NCI-H1417 treated with DMSO at 0.1 percent for 48 hours (cell line): ENCODE measurements around the gene ILF2.
"Not testable (repeated sequence)": the region's sequence is repeated elsewhere in the genome, so short reads cannot be mapped to it uniquely, and the experiment has no call there.

ENCODE experiments used
- DNase-seq: peaks from one replicate; lab custom pipeline; 2025; lab: John Stamatoyannopoulos, UW

Gene ILF2

GRCh38 chr1:153679337-153680119, 8.7 kb upstream of the ILF2 start:
- no peak for DNase-seq

GRCh38 chr1:153678519-153679336, 7.9 kb upstream of the ILF2 start, which contains the start of gene NPR1:
TSS of gene NPR1 (plus strand) at chr1:153678688. CDS start at chr1:153679109, 421 bp downstream.
- no peak for DNase-seq

DNA sequence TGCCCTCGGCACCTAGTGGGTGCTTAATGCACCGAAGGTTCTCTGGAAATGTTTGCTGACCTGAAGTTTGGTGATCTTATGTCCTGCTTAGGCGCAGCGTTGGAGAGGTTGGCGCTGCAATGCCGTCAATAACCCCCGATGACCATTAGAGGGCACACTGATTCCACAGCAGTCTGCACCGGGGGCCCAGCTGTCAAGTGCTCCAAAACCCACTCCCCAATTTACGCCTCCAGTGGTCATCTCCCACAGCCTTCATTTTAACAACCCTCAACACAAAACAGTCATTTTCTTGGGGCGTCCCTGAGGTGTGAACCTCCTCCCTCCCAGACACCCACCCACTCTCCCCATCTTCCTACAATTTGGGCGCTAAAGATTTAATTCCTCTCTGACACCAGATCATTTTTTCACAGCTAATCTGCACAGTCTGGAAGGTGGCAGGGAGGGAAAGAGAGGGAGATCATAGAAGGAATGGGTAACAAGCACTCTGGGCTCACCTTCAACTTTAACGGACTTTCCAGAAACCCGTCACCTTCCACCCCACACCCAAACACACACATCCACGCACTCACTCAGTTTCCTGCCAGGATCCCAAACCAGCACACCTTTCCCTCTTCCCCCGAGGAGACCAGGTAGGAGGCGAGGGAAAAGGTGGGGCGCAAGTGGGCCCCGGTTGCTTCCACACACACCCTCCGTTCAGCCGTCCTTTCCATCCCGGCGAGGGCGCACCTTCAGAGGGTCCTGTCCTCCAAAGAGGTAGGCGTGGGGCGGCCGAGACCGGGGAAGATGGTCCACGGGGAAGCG, 7.1 kb upstream of the ILF2 start:
- DNase-seq, result no peak

GRCh38 chr1:153673511-153673910, 2.7 kb upstream of the ILF2 start:
- DNase-seq, result no peak

- not testable (repeated sequence) for DNase-seq
Measured at GRCh38 chr1:153671628-153672353, 998 bp upstream of the ILF2 start.

DNA sequence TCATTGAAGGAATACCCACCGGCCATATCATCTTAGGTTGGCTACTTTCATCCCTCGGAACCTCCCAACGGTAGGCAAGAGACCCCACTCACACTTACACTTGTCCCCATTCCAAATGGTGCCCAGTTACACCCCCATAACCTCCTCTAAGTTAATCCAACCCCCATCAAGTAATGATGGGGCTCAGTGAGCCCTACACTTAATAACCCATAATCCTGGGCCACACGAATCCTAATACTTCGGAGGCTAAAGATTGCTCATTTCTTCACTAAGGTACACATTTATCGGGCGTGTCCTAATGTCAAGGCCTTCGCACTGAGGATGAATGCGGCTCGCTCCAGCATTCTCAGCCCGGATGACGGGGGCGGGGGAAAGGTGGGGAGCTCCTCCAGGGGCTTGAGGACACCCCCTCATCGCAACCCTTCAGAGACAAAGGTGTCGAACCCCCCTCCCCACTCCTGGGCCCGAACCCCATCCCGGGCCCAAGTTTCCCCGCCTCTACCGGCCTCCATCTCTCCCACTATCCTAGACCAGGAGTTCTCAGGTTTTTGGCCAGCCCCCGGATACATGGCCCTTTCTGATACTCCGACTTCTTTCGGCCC, 435 bp downstream of the ILF2 start:
- DNase-seq, result no peak

DNA sequence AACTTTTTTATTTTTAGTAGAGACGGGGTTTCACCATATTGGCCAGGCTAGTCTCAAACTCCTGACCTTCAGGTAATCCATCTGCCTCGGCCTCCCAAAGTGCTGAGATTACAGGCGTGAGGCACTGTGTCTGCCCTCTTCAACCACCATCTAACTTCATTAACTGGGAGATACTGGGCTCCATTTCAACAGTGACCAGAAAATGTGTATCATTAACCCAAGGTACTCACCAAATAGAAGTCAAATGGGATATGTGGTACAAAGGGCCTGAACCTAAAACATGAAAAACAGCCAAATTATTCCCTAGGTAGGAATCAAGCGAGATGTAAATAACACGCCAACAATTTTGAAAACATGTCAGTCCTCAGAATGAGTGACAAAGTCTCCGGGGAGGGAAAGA, 1.2 kb downstream of the ILF2 start:
- DNase-seq, result no peak

- DNase-seq, result not testable (repeated sequence)
Measured at GRCh38 chr1:153668672-153669071, 2.1 kb downstream of the ILF2 start.

- no peak for DNase-seq
Measured at GRCh38 chr1:153667439-153667838, 3.4 kb downstream of the ILF2 start.

- DNase-seq, result no peak
Measured at GRCh38 chr1:153663211-153663610, 7.6 kb downstream of the ILF2 start.

GRCh38 chr1:153662269-153662668, 8.5 kb downstream of the ILF2 start:
- no peak for DNase-seq

GRCh38 chr1:153661111-153661708, 9.6 kb downstream of the ILF2 start:
- DNase-seq, result no peak

GRCh38 chr1:153659656-153660055, 11.1 kb downstream of the ILF2 start:
- no peak for DNase-seq

DNA sequence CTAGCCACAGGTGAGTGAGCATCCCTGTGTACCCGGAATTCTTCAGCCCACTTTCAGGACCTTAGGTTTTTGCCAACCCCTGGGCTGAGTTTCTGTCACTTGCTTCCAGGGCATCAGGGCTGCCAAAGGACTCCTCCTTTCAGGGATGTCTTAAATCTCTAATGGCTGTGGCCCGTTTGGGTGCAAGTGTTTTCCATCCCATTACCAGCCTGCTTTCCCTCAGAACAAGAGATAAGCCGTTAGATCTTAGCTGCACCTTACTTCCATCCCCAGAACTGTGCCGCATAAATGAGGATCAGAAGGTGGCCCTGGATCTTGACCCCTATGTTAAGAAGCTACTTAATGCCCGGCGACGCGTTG, 11.6 kb downstream of the ILF2 start:
- no peak for DNase-seq

DNA sequence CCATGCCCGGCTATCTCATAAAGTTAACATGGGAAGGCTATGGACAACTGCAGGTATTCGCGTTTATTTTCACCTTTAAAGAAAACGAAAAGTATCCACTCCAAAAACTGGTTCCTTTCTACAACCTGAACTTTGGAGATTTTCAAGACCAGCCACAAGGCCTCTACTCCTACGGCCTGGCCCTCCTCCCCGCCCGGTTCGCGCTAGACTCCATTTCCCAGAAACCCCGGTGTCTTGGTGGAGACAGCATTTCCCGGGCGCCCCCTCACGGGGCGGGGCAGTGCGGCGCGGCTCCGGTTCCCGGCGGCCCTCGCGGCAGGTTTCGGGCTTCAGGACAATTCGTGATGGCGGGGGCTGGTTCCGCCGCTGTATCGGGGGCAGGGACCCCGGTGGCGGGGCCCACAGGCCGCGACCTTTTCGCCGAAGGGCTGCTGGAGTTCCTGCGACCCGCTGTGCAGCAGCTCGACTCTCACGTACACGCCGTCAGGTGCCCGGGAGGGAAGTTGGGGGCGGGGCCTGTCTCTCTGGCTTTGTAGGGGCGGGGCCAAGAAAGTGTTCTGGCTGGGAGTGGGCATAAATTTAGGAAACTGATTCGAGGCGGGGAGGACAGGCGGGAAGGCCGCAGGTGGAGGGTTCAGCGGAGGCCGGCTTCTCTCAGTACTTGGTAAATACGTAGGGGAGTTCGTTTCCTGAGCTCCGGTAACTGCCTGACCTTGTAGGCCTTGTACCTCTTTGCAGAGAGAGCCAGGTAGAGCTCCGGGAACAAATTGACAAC, 12.2 kb downstream of the ILF2 start, which contains the start of gene SNAPIN:
Gene SNAPIN, plus strand, starts transcription at position 304 of the 775 bp plus-strand sequence. Its CDS starts 41 bp downstream, at position 345.
- DNase-seq, result peak; percentile 30

DNA sequence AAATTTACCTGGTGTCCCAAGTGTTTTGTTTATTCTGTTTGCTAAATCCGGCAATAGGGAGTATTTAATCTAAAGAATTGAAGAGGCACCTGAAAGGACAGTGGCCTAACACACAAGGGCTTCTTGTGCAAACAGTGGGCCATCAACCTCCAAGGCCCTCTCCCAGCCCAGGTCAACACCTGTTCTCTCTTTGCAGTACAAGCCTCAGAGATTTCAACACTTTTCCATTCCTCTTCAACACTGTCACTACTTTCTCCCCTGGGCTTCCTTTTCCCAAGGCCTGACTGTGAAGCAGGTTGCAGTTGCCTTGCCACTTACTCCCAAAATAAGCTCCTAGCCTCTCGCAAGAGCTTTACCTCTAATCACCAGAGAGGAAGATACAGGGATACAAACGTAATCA, 15.5 kb downstream of the ILF2 start:
- DNase-seq, result no peak

DNA sequence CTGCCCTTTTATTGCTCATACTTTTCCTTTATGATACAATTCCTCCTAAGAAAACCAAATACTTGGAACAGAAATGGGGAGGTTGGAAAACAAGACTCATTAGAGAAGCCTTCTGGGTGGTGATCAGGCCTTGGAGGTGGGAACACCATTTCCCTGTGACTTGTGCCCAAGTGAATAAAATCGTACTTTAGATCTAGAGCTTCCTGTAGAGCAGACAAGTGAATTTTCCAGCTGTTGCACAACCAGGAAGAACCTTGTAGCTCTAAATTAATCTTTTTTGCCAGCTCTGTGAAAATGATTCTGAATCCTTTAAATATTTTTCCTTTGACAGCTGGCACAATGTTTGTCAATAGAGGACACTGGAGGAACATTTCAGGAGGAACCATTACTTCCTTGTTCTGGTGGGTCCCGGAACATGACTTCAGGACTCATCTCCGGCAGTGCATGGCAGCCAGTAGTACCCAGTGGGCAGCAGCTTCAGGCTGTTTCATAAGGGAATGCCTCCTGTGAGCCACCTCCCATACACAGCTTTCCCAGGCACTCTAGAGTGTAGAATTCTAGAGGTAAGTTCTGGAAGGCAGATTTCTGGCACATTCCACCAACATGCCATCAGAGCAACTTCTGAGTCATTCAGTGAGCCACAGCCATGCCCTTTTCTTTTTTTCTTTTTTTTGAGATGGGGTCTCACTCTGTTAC, 17.8 kb downstream of the ILF2 start:
- no peak for DNase-seq

DNA sequence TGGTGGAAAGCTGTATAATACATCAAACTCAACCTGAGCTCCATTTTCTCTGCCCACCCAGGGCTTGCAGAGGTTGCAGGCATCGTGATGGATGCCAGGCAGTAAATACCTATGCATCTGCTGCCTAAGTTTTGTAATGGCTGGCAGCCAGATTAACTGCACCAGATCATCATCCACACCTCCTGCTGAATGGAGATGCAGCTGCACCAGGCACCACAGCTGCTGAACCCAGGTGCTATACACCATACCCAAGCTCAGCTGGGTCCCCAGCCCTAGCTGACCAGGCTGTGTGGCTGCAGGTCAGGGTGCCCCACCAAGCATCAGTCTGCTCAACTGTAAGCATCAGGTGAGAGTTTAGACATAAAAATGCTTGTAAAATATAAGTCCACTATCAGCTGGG, 19.0 kb downstream of the ILF2 start:
- DNase-seq, result no peak

DNA sequence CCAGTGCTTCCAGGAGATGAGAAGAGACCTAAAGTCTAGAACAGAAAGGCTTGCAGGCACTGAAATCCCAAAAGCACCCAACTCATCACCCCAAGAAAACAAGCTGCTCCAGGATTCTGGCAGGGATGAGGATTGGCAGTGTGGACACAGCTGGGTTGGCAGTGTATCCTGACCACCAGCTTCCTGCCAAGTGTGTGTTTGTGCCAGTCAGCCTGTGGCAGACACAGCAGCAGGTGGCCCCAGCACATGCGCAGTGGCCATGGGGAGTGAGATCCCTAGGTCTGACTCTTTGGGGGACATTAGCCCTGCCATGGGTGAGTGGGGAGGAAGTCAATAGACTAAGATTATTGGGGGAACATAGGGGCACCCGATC, 20.9 kb downstream of the ILF2 start:
- no peak for DNase-seq
